Osteocyte (in vitro differentiated cells): ENCODE data around the gene RNF14. TPM values are rescaled to one million over a fixed set of nuclear protein-coding genes. Genes with fewer than 3 reads are reported as not detected.
A peak's percentile ranks its signal among the peaks of the same experiment; 100 is the strongest.

Source experiments
- DNase-seq: peaks from one replicate; pipeline ENCODE4 v3.0.0; 2021; ENCODE audit warnings: mixed read lengths; ENCODE audit not compliant: unreplicated experiment; ENCODE audit errors: extremely low spot score
- H3K27ac Mint-ChIP-seq: one replicate; pipeline ENCODE4 v1.8.0; 2021; ENCODE audit warnings: mild to moderate bottlenecking, mixed read lengths; ENCODE audit not compliant: unreplicated experiment
- H3K27me3 Mint-ChIP-seq: one replicate; pipeline ENCODE4 v1.8.0; 2021; ENCODE audit warnings: mixed read lengths; ENCODE audit not compliant: unreplicated experiment
- H3K36me3 Mint-ChIP-seq: one replicate; pipeline ENCODE4 v1.8.0; 2021; ENCODE audit warnings: mixed read lengths; ENCODE audit not compliant: unreplicated experiment
- H3K4me1 Mint-ChIP-seq: one replicate; pipeline ENCODE4 v1.8.0; 2021; ENCODE audit warnings: mixed read lengths; ENCODE audit not compliant: unreplicated experiment
- H3K4me3 Mint-ChIP-seq: one replicate; pipeline ENCODE4 v1.8.0; 2021; ENCODE audit warnings: mild to moderate bottlenecking, moderate library complexity, mixed read lengths; ENCODE audit not compliant: unreplicated experiment
- H3K9me3 Mint-ChIP-seq: one replicate; pipeline ENCODE4 v1.8.0; 2021; ENCODE audit warnings: mixed read lengths; ENCODE audit not compliant: unreplicated experiment
- total RNA-seq: library from RNA; stranded (reverse); gene quantifications from 2 replicates; pipeline ENCODE4 v1.2.1, GENCODE V29; 2021
- TF ChIP-seq, protein P1 (sequence below): fragments of 200-600 bp; sonication (generic); IDR thresholded peaks from 2 replicates; pipeline ENCODE4 v1.5.0; 2021; ENCODE audit warnings: antibody characterized with exemption, mild to moderate bottlenecking, moderate library complexity

RNF14 gene
- total RNA-seq, 1 donor from 2014 or later: 66.8 TPM

GRCh38 chr5:141949511-141949910 is 19.4 kb upstream of the RNF14 start:
- Mint-ChIP-seq H3K27me3 (peaks cover 13% of the 10 kb centered on the region), H3K27ac (no peak overlapping the region), H3K4me1 (no peaks in the 10 kb centered on the region), H3K4me3 (no peak overlapping the region), H3K36me3 (no peaks in the 10 kb centered on the region), H3K9me3 (no peaks in the 10 kb centered on the region)
- no peak for DNase-seq
- TF ChIP-seq, protein P1, sequence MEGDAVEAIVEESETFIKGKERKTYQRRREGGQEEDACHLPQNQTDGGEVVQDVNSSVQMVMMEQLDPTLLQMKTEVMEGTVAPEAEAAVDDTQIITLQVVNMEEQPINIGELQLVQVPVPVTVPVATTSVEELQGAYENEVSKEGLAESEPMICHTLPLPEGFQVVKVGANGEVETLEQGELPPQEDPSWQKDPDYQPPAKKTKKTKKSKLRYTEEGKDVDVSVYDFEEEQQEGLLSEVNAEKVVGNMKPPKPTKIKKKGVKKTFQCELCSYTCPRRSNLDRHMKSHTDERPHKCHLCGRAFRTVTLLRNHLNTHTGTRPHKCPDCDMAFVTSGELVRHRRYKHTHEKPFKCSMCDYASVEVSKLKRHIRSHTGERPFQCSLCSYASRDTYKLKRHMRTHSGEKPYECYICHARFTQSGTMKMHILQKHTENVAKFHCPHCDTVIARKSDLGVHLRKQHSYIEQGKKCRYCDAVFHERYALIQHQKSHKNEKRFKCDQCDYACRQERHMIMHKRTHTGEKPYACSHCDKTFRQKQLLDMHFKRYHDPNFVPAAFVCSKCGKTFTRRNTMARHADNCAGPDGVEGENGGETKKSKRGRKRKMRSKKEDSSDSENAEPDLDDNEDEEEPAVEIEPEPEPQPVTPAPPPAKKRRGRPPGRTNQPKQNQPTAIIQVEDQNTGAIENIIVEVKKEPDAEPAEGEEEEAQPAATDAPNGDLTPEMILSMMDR: no peak

GRCh38 chr5:141950207-141951005 is 18.5 kb upstream of the RNF14 start:
- no peak for DNase-seq
- no peak overlapping the region for H3K27ac Mint-ChIP-seq
- H3K36me3 Mint-ChIP-seq: no peaks in the 10 kb centered on the region
- peaks cover 12% of the 10 kb centered on the region for H3K27me3 Mint-ChIP-seq
- no peaks in the 10 kb centered on the region for H3K9me3 Mint-ChIP-seq
- TF ChIP-seq, protein P1: no peak
- H3K4me3 Mint-ChIP-seq: no peak overlapping the region
- H3K4me1 Mint-ChIP-seq: no peaks in the 10 kb centered on the region

GRCh38 chr5:141951332-141951781 is 17.5 kb upstream of the RNF14 start:
- Mint-ChIP-seq H3K36me3 (no peaks in the 10 kb centered on the region), H3K9me3 (no peaks in the 10 kb centered on the region), H3K27me3 (peaks cover 10% of the 10 kb centered on the region), H3K4me3 (no peak overlapping the region), H3K4me1 (no peaks in the 10 kb centered on the region), H3K27ac (no peak overlapping the region)
- DNase-seq: no peak
- TF ChIP-seq, protein P1: peak; percentile 40

DNA sequence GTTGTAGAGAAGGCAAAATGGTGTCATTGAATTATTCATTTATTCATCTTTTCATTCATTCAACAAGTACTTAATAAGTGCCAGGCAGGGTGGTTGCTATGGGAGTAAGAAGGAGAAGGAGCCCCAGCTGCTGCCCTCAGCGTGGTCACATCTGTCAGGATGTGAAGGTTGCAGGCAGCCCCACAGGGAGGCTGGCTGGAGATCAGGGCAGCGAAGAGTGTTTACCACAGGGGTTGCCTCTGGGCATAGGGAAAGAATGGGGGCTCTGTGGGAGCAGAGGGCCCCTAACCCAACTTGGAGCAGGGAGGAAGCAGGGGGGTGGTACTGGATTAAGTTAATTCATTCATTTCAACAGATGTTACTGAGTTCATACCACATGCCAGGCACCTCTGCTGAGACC is 16.9 kb upstream of the RNF14 start:
- no peak overlapping the region for H3K4me3 Mint-ChIP-seq

DNA sequence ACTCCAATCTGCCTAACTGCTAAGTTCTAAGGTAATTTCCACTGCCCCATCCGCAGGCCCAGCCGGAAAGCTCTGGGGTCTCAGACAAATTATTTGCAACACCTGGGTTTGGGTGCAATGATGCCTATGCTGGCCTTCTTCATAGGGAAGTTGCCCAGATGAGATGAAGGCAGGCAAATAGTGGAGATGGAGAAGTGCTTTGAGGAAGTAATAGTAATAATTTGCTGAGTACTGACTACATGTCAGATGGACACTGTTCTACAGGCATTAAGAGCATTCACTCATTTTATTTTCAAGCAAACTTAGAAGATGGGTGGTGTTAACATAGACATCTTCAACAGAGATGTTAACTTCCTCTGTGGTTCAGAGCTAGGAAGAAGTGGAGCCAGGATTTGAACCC is 14.7 kb upstream of the RNF14 start:
- H3K9me3 Mint-ChIP-seq: no peaks in the 10 kb centered on the region
- no peak for DNase-seq
- H3K4me3 Mint-ChIP-seq: no peak overlapping the region
- TF ChIP-seq, protein P1: no peak
- H3K27ac Mint-ChIP-seq: no peak overlapping the region
- H3K27me3 Mint-ChIP-seq: peaks cover 10% of the 10 kb centered on the region
- H3K36me3 Mint-ChIP-seq: no peaks in the 10 kb centered on the region
- H3K4me1 Mint-ChIP-seq: no peaks in the 10 kb centered on the region

More for the DNA sequence above, 16.9 kb upstream of the RNF14 start:
- Mint-ChIP-seq H3K27ac (no peak overlapping the region), H3K9me3 (no peaks in the 10 kb centered on the region), H3K36me3 (no peaks in the 10 kb centered on the region), H3K4me1 (no peaks in the 10 kb centered on the region), H3K27me3 (peaks cover 10% of the 10 kb centered on the region)
- no peak for DNase-seq
- TF ChIP-seq, protein P1: no peak
